SK-N-MC (cell line): ENCODE results near the gene DEPP1.

Source experiments
- EZH2 ChIP-seq: fragments of 200-600 bp; sonication (generic); IDR thresholded peaks from one replicate; pipeline ENCODE4 v1.6.1; 2017; ENCODE audit warnings: antibody characterized with exemption
- FOXP2 ChIP-seq: optimal IDR thresholded peaks from 2 replicates; pipeline ENCODE3; 2011; ENCODE audit warnings: mild to moderate bottlenecking, moderate library complexity; ENCODE audit not compliant: insufficient read depth; ENCODE audit errors: extremely low read length, control extremely low read depth
- POLR2AphosphoS5 ChIP-seq: IDR thresholded peaks from 2 replicates; pipeline ENCODE4 v1.6.1; 2012; ENCODE audit warnings: mild to moderate bottlenecking, low read depth, low read length, borderline replicate concordance

DNA sequence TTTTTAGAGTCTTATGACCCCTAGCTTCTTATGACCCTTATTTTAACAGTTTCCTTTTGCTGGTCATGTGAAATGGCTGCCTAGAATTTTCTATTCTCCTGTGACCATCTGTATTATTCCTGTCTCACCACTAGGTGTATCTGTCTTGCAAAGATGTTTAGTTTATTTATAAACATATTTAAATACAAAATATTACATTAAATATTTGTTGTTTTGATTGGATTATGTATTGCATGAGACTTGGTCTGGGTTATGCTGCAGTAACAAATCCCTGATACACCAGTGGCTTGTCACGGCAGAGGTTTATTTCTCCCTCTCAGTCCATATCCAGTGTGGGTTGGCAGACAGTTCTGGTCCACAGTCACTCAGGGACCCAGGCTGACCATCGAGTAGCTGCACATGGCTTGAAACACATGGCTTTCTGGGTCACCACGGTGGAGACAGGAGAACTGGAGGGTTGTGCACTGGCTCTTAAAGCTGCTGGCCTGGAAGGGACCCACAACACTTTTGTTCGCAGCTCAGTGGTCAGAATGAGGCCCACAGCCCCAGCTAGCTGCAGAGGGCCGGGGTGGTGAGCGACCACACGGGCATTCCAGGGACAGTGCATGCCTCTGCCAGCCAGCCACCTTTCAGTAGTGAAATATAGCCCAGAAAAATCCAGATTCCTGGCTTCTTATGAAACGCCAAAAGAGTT lies 11.6 kb downstream of the DEPP1 start:
- TF ChIP-seq POLR2AphosphoS5 (no peak), EZH2 (no peak), FOXP2 (no peak)
